HG02623 (cell line): ENCODE data around the gene CKAP2L.

Experiments used
- ATAC-seq: cut with Tn5 transposase; IDR thresholded peaks from one replicate; pipeline ENCODE4 v1.9.1; 2021; ENCODE audit warnings: moderate library complexity; ENCODE audit not compliant: unreplicated experiment

CKAP2L gene

DNA sequence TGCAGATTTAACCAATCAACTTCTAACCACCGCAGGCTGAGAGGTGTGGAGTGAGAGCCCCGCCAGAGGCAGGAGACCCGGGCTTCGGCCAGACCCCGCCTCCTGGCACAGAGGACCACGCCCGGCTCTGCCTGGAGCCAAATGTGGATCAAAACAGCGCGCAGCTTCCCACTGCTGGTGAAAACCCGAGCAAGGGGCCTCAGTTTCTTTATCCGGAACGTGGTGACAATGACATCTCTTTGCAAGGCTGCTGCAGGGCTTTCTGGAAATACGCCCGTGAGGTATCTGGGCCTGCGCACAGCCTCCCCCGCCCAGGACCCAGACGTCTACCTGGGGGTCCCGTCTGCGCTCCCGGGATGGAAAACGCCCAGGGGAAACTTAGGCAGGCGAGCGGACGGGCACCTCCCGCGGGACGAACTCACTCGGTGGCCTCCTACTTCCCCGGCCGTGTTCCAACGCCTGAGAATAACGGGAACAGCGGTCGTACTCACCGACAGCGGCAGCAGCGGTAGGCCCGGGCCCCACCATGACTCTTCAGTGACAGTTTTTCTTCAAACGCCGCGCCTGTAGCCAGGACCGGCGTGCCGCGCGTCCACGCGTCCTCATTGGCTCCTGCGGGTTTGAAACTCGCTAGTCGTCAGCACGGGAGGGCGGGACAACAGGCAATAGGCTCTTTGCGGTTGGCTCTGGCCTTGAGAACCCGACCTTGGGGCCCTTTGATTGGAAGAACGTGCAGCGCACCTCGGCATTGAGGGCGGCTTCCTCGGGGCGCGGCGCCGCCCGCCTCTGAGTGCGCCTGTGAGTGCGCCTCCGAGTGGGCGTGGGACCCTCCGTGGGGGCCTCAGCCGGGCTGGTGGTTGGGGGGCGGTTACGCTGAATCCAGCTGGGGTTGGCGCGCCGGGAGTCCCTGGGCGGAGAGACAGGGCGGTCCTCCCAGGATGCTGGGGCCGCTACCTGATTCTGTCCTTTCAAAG, at the start of gene CKAP2L:
Gene CKAP2L, minus strand, starts transcription at position 539 of the 974 bp plus-strand sequence. Its CDS starts 11 bp downstream, at position 528.
- ATAC-seq = peak; percentile 99

DNA sequence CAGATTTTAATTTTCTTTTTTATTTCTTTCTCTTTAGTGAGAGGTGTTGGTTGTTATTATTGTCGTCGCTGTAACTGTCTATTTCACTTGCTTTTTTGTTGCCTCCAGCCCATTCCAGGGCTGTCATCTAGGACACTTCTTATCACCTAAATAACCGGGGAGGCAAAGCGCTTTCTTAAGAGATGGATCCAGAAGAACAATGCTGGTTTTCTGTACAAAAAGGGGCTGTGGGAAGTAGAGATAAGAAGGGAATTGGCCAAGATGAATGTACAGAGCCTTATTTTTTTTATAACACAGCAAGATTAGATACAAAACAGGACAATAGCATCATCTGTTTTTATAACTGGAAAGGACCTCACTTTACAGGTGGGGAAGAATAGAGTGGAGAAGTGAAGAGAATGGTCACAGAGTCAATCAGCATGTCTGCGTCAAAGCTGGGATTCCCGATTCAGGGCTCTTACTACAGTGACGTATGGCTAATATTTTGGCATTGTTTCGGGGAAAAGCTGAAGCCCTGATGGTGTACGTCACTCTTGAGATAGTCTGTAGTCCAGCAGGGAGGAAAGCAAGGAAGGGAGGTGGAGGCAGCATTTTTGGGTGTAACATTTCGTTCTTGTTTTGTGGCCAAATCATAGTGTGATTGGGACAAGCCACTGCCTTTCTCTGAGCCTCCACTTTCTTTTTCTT, 49.0 kb upstream of the CKAP2L start:
- ATAC-seq = no peak

DNA sequence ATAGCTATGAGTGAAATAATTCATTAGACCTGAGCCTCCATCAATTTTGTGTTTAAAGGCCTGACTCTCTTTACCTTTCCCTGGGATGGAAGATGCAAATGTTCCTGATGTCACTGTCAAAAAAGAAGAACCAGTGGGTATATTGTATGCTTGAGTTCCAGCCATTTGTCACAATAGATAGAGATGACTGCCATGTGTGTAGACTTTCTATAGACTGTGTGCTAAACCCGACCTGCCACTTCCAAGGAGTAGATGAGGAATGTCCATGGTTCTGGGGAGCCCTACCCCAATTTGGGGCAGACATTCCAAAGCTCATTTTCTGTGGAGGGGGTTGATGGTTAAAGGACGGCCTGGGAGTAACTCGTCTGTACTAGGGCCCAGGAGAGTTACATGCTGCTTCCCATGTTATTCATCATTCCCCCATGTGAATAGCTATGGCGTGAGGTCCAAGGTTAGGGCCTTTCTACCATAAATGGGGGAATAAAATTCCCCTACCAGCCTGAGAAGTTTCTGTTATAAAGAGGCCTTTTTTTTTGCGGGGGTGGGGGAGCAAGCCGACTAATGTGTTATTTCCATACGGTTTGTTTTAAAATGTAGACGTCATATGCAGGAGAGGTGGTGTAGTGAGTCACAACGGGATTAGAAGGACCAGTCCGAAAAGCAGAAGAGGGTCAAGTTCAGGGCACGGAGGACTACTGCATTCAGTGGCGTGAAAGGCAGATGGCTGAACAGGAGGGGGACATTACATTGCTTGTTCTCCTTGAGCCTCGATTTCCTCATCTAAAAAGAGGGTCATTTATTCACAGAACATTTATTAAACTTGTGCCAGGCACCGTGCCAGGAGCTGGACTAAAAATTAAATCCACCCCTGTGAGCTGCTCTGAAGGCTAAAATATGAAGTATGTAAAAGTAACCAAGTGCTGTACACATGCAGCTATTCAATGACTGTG, 48.2 kb upstream of the CKAP2L start:
- ATAC-seq = no peak

DNA sequence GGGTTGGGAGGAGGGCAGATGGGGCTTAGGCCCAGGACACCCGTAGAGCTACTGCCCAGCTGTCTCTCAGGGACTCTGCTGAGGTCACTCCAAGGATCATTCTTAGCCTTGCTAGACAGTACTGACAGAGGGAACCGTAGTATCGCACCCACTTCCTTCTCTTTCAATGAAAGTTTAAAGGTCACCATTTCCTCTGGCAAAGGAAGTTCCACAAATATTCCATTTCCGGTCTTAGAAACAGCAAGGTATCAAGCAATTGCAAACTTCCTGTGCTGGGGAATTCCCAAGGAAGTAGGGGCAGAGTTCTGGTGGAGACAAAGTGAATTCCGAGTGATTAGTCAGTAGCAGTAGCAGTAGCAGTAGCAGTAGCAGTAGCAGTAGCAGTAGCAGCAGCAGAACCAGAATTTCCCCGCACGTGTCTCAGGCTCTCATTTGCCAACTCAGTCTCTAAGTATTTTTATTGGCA, 47.5 kb upstream of the CKAP2L start:
- no peak for ATAC-seq

- ATAC-seq = no peak
Measured at GRCh38 chr2:112811276-112811831, 46.9 kb upstream of the CKAP2L start.

DNA sequence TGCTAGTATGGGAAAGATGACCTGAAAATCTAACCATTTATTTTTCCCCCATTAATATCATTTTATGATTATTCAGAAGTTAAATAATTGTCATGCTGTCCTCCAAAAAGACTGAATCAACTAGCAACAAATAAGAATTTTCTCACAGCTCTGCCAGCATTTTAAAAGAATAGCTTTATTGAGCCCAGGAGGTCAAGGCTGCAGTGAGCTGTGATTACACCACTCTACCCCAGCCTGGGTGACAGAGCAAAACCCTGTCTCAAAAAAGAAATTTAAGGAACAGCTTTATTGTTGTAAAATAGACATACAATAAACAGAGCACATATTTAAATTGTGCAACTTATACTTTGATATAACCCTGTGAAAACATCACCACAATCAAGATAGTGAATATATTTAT, 44.7 kb upstream of the CKAP2L start:
- ATAC-seq = no peak

GRCh38 chr2:112807233-112807807, 42.9 kb upstream of the CKAP2L start:
- no peak for ATAC-seq

DNA sequence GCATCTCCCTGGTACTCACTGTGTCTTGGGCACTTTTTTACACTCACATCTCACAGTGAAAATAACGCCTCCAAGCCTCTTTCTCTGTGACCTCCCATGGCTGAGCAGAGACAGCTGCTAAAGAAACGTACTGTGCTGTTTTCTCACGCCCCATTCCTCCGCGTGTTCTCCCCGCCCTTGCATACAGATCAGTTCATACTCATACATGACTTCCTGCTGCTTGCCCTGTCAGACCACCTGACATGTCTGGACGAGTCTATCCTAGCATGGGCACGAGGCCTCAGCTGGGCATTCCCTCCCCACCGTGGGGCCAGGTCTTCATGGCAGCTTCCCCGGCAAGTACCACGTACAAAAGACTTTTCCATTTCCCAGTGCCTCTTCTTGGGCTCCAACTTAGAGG, 41.1 kb upstream of the CKAP2L start:
- ATAC-seq = peak; percentile 50

DNA sequence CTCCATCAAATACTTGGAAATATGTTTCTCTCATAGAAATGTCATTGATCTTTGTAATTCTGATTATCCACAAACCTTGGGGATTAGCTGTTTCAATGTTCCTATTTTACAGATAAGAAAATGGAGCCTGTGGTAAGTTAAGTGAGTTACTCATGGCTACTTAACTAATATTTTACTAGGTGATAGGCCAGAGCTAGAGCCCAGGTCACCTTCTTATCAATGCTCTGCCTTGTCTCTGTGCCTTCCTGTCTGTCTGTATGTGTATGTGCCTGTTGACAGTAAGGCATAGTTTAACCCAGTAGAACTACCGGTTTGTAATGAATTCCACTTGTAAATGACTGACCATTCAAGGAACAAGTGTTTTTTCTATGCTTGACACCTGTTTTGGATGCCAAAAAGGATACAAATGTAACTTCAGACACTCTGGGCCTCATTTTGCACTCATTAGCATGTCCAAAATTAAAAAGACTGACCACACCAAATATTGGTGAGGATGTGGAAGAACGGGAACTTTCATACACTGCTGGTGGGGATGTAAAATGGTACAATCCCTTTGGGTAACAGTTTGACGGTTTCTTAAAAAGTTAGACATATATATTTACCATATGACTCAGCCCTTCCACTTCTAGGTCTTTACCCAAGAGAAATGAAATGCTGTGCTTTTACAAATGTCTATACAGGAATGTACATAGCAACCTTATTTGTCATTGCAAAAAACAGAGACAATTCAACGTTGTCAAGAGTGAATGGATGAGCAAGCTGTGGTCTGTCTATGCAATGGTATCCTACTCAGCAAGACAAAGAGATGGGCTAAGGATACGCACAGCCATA, 39.5 kb upstream of the CKAP2L start:
- ATAC-seq = no peak

DNA sequence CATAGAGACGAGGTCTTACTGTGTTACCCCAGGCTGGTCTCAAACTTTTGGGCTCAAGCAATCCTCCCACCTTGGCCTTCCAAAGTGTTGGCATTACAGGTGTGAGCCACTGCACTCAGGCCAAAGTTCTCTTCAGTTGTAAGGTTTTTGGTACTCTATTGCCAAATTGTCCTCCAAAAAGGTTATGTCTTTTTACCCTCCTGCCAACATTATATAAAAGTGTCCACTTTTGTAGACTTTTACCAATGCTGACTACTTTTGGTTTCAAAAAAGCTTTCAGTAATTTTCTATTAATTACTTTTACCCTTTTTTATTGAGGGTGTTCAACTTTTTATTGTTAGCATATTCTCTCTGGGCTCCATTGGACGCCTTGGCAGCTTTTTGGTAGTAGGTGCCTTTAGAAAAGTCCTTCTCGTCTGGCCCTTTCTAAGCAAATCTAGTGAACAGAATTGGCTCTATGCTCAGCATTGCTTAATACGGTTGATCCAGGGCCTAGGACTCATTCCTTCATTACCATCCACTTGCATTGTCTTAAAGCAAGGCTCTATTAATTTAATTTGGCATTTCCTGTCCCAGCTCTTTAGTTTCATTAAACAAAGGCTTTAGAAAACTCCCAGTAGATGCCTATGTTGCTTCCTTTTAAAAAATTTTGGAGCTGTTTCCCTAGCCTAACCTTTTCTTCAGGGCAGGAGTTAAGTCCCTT, 36.6 kb upstream of the CKAP2L start:
- ATAC-seq = no peak

DNA sequence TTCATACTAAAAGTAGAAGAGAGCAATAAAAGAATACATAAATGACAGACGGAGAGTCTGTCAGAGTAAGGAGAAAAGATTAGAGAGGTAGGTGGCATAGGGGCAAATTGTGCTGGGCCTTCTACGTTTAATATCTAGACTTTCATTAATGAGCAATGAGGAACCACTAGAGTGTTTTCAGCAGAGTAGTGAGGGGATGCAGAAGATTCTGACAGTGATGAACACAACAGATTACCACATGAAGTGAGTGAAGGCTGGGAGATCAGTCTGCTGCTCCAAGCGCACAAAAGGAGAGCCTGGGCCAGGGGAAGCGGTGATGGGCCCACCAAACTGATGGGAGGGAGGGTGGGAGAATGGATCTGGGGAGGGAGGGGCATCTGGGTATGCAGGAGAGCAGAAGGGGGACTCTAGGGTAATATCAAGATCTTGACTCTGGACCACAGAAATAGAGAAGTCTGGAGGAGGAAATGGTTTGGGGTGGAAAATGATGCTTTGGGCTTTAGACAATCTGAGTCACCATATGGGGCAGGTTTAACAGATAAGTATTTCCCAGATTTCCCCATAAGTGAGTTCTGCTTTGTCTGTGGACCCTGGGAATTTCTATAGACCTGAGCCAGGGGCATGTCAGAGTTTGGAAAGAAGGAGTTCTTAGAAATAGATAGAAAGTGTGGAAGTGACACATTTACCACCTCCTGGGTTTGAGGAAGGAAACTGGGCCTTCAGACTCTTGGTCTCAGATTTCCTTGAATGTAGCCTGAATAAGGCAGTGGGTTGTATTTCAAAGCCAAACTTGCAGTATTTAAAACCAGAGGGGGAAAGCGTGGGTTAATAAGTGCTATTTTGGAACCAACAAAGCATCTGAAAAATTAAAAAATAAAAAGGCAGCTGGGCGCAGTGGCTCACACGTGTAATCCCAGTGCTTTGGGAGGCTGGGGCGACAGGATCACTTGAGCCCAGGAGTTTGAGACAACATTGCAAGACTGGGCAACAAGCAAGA, 34.9 kb upstream of the CKAP2L start:
- no peak for ATAC-seq

DNA sequence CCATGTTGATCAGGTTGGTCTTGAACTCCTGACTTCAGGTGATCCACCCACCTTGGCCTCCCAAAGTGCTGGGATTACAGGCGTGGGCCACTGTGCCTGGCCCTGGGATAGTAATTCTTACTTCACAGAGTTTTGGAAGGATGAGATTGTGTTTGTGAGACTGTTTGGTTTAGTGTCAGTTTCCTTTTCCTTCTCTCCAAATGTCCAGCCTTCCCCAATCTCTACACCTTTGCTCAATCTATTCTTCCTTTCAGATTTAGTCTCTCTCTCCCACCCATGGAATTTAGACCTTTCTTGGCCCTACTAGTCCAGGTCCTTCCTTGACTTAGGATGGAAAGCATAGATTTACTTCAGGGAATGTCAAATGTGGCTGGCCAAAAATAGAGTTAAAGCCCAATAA, 32.1 kb upstream of the CKAP2L start:
- no peak for ATAC-seq

DNA sequence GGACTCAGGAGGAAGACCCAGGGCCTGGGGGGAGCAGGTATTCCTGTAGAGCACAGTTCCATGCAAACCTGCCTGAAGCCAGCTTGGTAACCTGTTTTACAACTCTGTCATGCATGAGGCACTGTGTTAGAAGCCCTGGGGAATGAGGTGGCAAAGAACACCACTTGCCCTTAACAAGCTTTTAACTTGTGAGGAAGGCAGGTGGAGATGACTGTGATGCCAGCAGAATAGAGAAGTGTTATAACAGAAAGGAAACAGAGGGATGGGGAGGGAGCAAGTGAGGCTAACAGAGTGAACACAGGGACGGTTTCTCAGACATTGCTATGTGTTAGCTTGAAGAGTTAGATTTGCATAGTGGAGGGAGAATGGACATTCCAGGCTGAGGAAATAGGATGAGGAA, 31.4 kb upstream of the CKAP2L start:
- no peak for ATAC-seq

GRCh38 chr2:112794841-112795240, 30.4 kb upstream of the CKAP2L start:
- no peak for ATAC-seq

DNA sequence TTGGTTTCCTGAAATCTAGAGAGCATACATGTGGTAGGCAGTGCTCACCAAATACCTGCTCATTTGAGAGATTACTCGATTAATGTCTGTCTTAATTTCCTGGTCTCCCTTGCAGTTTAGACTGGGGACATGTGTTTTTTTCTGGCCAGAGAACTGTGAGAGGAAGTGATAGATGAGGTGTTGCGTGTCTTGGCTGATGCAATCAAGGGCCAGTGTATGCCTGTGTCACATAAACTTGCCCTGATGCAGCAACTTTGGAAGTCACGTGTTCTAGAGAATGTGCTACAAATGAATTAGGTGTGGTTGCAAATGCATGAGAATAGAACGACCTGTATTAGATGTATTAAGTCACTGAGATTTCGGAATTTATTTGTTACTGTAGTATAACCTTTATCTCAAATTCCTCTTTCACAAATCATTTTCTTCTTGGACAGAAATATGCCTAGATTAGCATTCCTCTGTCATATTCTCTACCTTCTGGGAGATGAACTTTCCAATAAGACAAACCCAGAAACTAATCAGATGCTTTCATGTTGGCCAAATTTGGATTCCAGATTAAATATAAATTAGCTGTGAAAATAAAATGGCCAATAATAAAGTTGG, 29.8 kb upstream of the CKAP2L start:
- peak; percentile 58 for ATAC-seq

DNA sequence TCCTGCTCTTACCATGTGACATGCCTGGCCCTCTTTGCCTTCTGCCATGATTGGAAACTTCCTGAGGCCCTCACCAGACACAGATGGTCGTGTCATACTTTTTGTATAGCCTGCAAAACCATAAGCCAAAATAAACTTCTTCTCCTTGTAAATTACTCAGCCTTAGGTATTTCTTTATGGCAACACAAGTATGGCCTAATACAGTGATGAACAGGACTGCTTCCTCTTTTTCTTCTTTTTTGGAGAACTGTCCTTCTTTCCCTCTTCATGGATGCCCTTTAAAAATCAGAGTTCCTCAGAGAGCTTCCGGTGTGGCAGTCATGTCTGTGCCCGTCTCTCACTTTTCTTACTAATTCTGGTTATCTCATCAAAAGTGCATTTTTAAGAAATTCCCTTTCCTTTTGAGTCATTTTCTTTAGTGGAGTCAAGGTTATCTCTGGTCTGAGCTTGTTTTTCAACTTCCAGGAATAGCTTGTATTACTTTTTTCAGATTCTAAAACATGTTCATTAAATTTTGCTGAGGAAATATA, 29.1 kb upstream of the CKAP2L start:
- ATAC-seq = no peak

- no peak for ATAC-seq
Measured at GRCh38 chr2:112792419-112792818, 28.0 kb upstream of the CKAP2L start.
